ENCODE data around the gene EHBP1.

The EHBP1 gene

GRCh38 chr2:62784341-62784740, 78.8 kb downstream of the EHBP1 start:
- no peak for TF ChIP-seq CTCF (conservative IDR thresholded peaks at IDR 0.05; ENCODE audit: low read depth, low read length)
- Histone ChIP-seq H4K20me1 (ENCODE audit: insufficient read depth) (no peaks in the 10 kb centered on the region), H3K79me2 (ENCODE audit: insufficient read depth, low read depth) (no peaks in the 10 kb centered on the region; the same call in 1 of the 2 replicates), H3K36me3 (ENCODE audit: insufficient read depth) (no peaks in the 10 kb centered on the region), H3K4me1 (ENCODE audit: low read depth, poor library complexity, severe bottlenecking) (peaks cover 8% of the 10 kb centered on the region), H2AFZ (ENCODE audit: low read depth) (no peak overlapping the region), H3K4me3 (IDR thresholded peaks at IDR 0.05; ENCODE audit: insufficient read depth, low read depth, low read length) (no peak overlapping the region), H3K9ac (no peak overlapping the region), H3K27ac (no peak overlapping the region), H3K4me2 (no peak overlapping the region), H3K27me3 (ENCODE audit: insufficient read depth, low read depth) (no peaks in the 10 kb centered on the region)

- no peak for TF ChIP-seq CTCF (conservative IDR thresholded peaks at IDR 0.05; ENCODE audit: low read depth, low read length)
- Histone ChIP-seq H3K4me1 (ENCODE audit: low read depth, poor library complexity, severe bottlenecking) (peaks cover 8% of the 10 kb centered on the region), H3K4me3 (IDR thresholded peaks at IDR 0.05; ENCODE audit: insufficient read depth, low read depth, low read length) (no peak overlapping the region), H3K9ac (no peak overlapping the region), H4K20me1 (ENCODE audit: insufficient read depth) (no peaks in the 10 kb centered on the region), H2AFZ (ENCODE audit: low read depth) (no peak overlapping the region), H3K27ac (no peak overlapping the region), H3K4me2 (no peak overlapping the region), H3K79me2 (ENCODE audit: insufficient read depth, low read depth) (no peaks in the 10 kb centered on the region; the same call in 1 of the 2 replicates), H3K27me3 (ENCODE audit: insufficient read depth, low read depth) (no peaks in the 10 kb centered on the region), H3K36me3 (ENCODE audit: insufficient read depth) (no peaks in the 10 kb centered on the region)
These were observed 79.7 kb downstream of the EHBP1 start for GRCh38 chr2:62785216-62785615.

- Histone ChIP-seq H3K9ac (no peak overlapping the region), H3K27ac (no peak overlapping the region), H4K20me1 (ENCODE audit: insufficient read depth) (no peaks in the 10 kb centered on the region), H3K4me1 (ENCODE audit: low read depth, poor library complexity, severe bottlenecking) (peaks cover 8% of the 10 kb centered on the region), H3K36me3 (ENCODE audit: insufficient read depth) (no peaks in the 10 kb centered on the region), H3K4me2 (no peak overlapping the region), H3K79me2 (ENCODE audit: insufficient read depth, low read depth) (no peaks in the 10 kb centered on the region; the same call in 1 of the 2 replicates), H2AFZ (ENCODE audit: low read depth) (no peak overlapping the region), H3K4me3 (IDR thresholded peaks at IDR 0.05; ENCODE audit: insufficient read depth, low read depth, low read length) (no peak overlapping the region), H3K27me3 (ENCODE audit: insufficient read depth, low read depth) (no peaks in the 10 kb centered on the region)
- TF ChIP-seq CTCF (conservative IDR thresholded peaks at IDR 0.05; ENCODE audit: low read depth, low read length), result no peak
These were observed 80.5 kb downstream of the EHBP1 start for GRCh38 chr2:62785810-62786597.

GRCh38 chr2:62787386-62787785, 81.9 kb downstream of the EHBP1 start:
- no peak overlapping the region for H2AFZ ChIP-seq (ENCODE audit: low read depth)
- peak; percentile 38 for TF ChIP-seq CTCF (conservative IDR thresholded peaks at IDR 0.05; ENCODE audit: low read depth, low read length)
- H3K27ac ChIP-seq, result no peak overlapping the region
- no peaks in the 10 kb centered on the region; the same call in 1 of the 2 replicates for H3K79me2 ChIP-seq (ENCODE audit: insufficient read depth, low read depth)
- no peaks in the 10 kb centered on the region for H3K27me3 ChIP-seq (ENCODE audit: insufficient read depth, low read depth)
- H3K4me2 ChIP-seq, result no peak overlapping the region
- no peaks in the 10 kb centered on the region for H4K20me1 ChIP-seq (ENCODE audit: insufficient read depth)
- H3K36me3 ChIP-seq (ENCODE audit: insufficient read depth), result no peaks in the 10 kb centered on the region
- H3K4me1 ChIP-seq (ENCODE audit: low read depth, poor library complexity, severe bottlenecking), result peaks cover 8% of the 10 kb centered on the region
- H3K4me3 ChIP-seq (IDR thresholded peaks at IDR 0.05; ENCODE audit: insufficient read depth, low read depth, low read length), result no peak overlapping the region
- H3K9ac ChIP-seq, result no peak overlapping the region

All from KMS-11 (cell line).